ENCODE results near the gene PBX4. TPM values are rescaled to one million over a fixed set of nuclear protein-coding genes. Genes with fewer than 3 reads are reported as not detected.

The PBX4 gene
- total RNA-seq, 2 donors from 2014 or later: 1.6 to 8.2 TPM

DNA sequence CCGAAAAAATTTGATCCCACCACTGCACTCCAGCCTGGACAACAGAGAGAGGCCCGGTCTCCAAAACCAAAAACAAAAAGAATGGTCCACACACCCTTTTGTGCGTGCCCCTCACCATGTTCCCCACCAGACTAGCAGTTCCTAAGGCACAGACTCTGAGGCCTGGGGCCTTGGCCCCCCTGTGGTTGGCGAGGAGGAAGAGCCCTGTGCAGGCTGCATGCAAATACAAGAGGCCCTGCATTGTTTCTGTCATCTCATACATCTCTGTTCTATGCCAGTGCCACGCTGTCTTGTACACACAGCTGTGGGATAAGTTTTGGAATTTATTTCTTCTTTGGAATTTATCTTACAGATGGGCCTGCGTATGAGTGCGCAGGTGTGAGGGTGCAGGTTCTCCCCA, 94.4 kb downstream of the PBX4 start:
- no peaks in the 10 kb centered on the region for H3K9me3 ChIP-seq
- no peak for ATAC-seq
- H3K36me3 ChIP-seq (replicated peaks in 1 of 2; ENCODE audit: insufficient read depth in 1 of 2, low read depth in 2 of 2): peaks cover 0 to 3% of the 10 kb centered on the region in 2 donors
- DNase-seq: no peak
- intact Hi-C loops (cut with DNase I): no loop called here
- no peaks in the 10 kb centered on the region for H3K4me1 ChIP-seq
- WGBS, 2 donors: 84 to 97% methylated on average over 7 of the region's 7 CpGs
- H3K27me3 ChIP-seq: no peaks in the 10 kb centered on the region
- no peak overlapping the region for H3K27ac ChIP-seq
- TF ChIP-seq POLR2A (IDR thresholded peaks at IDR 0.05): no peak
- TF ChIP-seq, protein P1, sequence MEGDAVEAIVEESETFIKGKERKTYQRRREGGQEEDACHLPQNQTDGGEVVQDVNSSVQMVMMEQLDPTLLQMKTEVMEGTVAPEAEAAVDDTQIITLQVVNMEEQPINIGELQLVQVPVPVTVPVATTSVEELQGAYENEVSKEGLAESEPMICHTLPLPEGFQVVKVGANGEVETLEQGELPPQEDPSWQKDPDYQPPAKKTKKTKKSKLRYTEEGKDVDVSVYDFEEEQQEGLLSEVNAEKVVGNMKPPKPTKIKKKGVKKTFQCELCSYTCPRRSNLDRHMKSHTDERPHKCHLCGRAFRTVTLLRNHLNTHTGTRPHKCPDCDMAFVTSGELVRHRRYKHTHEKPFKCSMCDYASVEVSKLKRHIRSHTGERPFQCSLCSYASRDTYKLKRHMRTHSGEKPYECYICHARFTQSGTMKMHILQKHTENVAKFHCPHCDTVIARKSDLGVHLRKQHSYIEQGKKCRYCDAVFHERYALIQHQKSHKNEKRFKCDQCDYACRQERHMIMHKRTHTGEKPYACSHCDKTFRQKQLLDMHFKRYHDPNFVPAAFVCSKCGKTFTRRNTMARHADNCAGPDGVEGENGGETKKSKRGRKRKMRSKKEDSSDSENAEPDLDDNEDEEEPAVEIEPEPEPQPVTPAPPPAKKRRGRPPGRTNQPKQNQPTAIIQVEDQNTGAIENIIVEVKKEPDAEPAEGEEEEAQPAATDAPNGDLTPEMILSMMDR (IDR thresholded peaks at IDR 0.05): no peak
- H3K4me3 ChIP-seq: no peak overlapping the region

DNA sequence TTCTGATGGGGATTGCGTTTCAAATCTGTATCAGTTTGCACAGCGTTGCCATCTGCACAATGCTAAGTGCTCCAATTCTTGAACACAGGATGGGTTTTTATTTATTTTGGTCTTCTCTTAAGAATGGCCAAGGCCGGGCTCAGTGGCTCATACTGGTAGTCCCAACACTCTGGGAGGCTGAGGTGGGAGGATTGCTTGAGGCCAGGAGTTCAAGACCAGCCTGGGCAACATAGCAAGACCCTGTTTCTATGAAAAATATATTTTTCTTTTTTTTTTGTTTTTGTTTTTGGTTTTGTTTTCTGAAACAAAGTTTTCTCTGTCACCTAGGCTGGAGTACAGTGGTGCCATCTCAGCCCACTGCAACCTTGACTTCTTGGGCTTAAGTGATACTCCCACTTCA, 95.3 kb downstream of the PBX4 start:
- TF ChIP-seq, protein P1 (IDR thresholded peaks at IDR 0.05): no peak
- TF ChIP-seq POLR2A (IDR thresholded peaks at IDR 0.05): no peak
- H3K36me3 ChIP-seq (replicated peaks in 1 of 2; ENCODE audit: insufficient read depth in 1 of 2, low read depth in 2 of 2): peaks cover 0 to 3% of the 10 kb centered on the region in 2 donors
- H3K4me3 ChIP-seq: no peak overlapping the region
- ATAC-seq: no peak
- 88 to 100% methylated on average over 3 of the region's 3 CpGs for WGBS, 2 donors
- no peaks in the 10 kb centered on the region for H3K27me3 ChIP-seq
- intact Hi-C loops (cut with DNase I): no loop called here
- H3K4me1 ChIP-seq: no peaks in the 10 kb centered on the region
- no peaks in the 10 kb centered on the region for H3K9me3 ChIP-seq
- H3K27ac ChIP-seq: no peak overlapping the region
- no peak for DNase-seq

GRCh38 chr19:19520989-19521388, 97.5 kb downstream of the PBX4 start:
- Histone ChIP-seq H3K27me3 (no peaks in the 10 kb centered on the region), H3K27ac (no peak overlapping the region), H3K4me1 (peaks cover 15% of the 10 kb centered on the region), H3K36me3 (replicated peaks in 1 of 2; ENCODE audit: insufficient read depth in 1 of 2, low read depth in 2 of 2) (no peaks in the 10 kb centered on the region), H3K4me3 (no peak overlapping the region), H3K9me3 (no peaks in the 10 kb centered on the region)
- DNase-seq: no peak
- 78 to 80% methylated on average over 6 of the region's 6 CpGs for WGBS, 2 donors
- TF ChIP-seq POLR2A (IDR thresholded peaks at IDR 0.05): no peak
- TF ChIP-seq, protein P1 (IDR thresholded peaks at IDR 0.05): no peak
- intact Hi-C loops (cut with DNase I): no loop called here
- ATAC-seq: no peak

DNA sequence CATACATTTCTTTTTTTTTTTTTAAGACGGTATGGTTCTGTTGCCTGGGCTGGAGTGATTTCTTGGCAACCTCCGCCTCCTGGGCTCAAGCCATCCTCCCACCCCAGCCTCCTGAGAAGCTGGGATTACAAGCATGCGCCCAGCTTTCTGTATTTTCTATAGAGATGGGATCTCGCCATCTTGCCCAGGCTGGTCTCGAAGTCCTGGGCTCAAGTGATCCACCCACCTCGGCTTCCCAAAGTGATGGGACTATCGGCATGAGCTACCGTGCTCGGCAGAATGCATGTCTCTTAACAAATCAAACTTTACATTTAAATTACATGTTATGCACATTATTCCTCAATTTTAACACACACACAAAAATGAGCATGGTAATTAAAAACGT, 101.3 kb downstream of the PBX4 start:
- intact Hi-C loops (cut with DNase I): no loop called here
- DNase-seq: no peak
- Histone ChIP-seq H3K36me3 (replicated peaks in 1 of 2; ENCODE audit: insufficient read depth in 1 of 2, low read depth in 2 of 2) (no peaks in the 10 kb centered on the region), H3K9me3 (no peaks in the 10 kb centered on the region), H3K4me1 (peaks cover 23% of the 10 kb centered on the region), H3K4me3 (no peak overlapping the region), H3K27me3 (no peaks in the 10 kb centered on the region), H3K27ac (no peak overlapping the region)
- WGBS, 2 donors: 78% methylated on average over 10 of the region's 10 CpGs
- TF ChIP-seq POLR2A (IDR thresholded peaks at IDR 0.05): no peak
- TF ChIP-seq, protein P1 (IDR thresholded peaks at IDR 0.05): no peak
- ATAC-seq: no peak
